Activated B cell treated with CpG ODN at 0.5 μM for 24 hours (primary cell): Measurements from ENCODE around the gene MAP3K14. TPM values are rescaled to one million over a fixed set of nuclear protein-coding genes. Genes with fewer than 3 reads are reported as not detected.
A peak's percentile ranks its signal among the peaks of the same experiment; 100 is the strongest.

Experiments
- ATAC-seq: fragments of 200-7000 bp; cut with Tn5 transposase; one replicate; pipeline ENCODE4 v1.10.0; 2021; ENCODE audit warnings: low read depth, mild to moderate bottlenecking, moderate library complexity
- CTCF ChIA-PET: fragments of 350-600 bp; sonication (Branson Sonifier 250); formaldehyde crosslinking; loops from one replicate; lab custom pipeline; 2021; ENCODE audit warnings: antibody characterized with exemption; lab: Charles Lee
- POLR2A ChIA-PET: fragments of 350-600 bp; sonication (Branson Sonifier 250); formaldehyde crosslinking; loops from one replicate; lab custom pipeline; 2021; ENCODE audit warnings: antibody characterized with exemption; lab: Charles Lee
- DNase-seq: peaks from one replicate; pipeline ENCODE4 v3.0.0; 2022
- H3K27ac Mint-ChIP-seq: one replicate; pipeline ENCODE4 v1.8.0; 2020; ENCODE audit warnings: mixed read lengths
- H3K27me3 Mint-ChIP-seq: one replicate; pipeline ENCODE4 v1.8.0; 2021; ENCODE audit warnings: mixed read lengths
- H3K36me3 Mint-ChIP-seq: one replicate; pipeline ENCODE4 v1.8.0; 2021; ENCODE audit warnings: low read depth, mixed read lengths
- H3K4me1 Mint-ChIP-seq: one replicate; pipeline ENCODE4 v1.8.0; 2021; ENCODE audit warnings: mixed read lengths
- H3K4me3 Mint-ChIP-seq: one replicate; pipeline ENCODE4 v1.8.0; 2020; ENCODE audit warnings: mild to moderate bottlenecking, mixed read lengths
- H3K9me3 Mint-ChIP-seq: one replicate; pipeline ENCODE4 v1.8.0; 2020; ENCODE audit warnings: mixed read lengths
- intact Hi-C: fragments of 100-400 bp; cut with micrococcal nuclease; formaldehyde crosslinking; loops from one replicate; pipeline ENCODE4 v1.15.1; 2024
- total RNA-seq: library from RNA; stranded (reverse); gene quantifications from 2 replicates; pipeline ENCODE4 v1.2.3, GENCODE V29; 2022
- TF ChIP-seq, protein P1 (sequence below): fragments of 200-600 bp; IDR thresholded peaks from one replicate; pipeline ENCODE4 v1.8.0; 2022; ENCODE audit warnings: antibody characterized with exemption, mild to moderate bottlenecking

The MAP3K14 gene
- total RNA-seq, 1 donor from 2014 or later: 88.6 TPM

DNA sequence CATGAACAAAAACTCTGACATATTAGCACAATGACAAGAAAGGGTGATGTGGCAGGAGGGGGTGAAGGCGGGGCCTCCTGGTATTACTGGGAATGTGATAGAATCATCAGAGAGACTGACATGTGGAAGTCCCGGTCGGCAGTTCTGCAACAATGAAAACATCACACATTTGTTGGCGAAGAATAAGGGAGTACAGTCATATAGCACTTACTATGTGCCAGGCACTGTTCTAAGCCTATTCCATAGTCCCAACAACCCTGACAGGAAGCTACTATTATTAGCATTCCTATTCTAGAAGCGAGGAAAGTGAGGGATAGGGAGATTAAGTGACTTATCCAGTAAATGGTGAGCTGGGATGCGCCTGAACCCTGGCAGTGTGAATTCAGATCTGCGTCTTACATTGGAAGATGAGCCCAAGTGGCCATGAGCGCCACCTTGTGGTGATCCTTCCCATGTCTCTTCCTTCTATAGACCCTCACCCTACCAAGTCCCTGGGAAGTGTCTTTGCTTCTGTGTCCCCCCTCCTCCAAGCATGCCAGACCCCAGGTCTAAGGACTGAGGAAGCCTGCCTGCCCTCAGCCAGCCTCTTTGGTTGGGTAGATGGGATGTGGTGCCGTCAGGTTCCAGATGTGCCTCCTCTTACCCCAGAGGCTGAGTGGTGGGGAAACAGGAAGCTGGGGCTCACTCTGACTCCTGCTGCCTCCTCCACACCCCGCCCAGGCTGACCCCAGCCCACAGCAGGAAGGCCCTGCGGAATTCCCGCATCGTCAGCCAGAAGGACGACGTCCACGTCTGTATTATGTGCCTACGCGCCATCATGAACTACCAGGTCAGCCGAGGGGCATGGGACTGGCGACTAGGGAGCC, 81.2 kb downstream of the MAP3K14 start:
- intact Hi-C loops: loop anchor here (1.0 kb wide), 5 partner anchors 9 to 150 kb away; partner anchors contain the start of gene ACBD4
- POLR2A ChIA-PET: interaction anchor here (0.6 to 12.5 kb wide), 6 partner anchors 12 to 88 kb away, joined by 3 to 378 read pairs (median 5); partner anchors contain the start of genes FMNL1, HEXIM1 and MAP3K14
- CTCF ChIA-PET: interaction anchor here (0.6 to 4.7 kb wide), 15 partner anchors 10 to 158 kb away, joined by 3 to 203 read pairs (median 4); partner anchors contain the start of genes ACBD4, FMNL1 and MAP3K14
- ATAC-seq (peak; percentile 67), DNase-seq (peak; percentile 64)
- peak overlapping the region; percentile 15 for H3K27ac Mint-ChIP-seq
- no peaks in the 10 kb centered on the region for H3K27me3 Mint-ChIP-seq
- peaks cover 50% of the 10 kb centered on the region for H3K4me1 Mint-ChIP-seq
- H3K4me3 Mint-ChIP-seq: no peak overlapping the region
- peaks cover 83% of the 10 kb centered on the region for H3K36me3 Mint-ChIP-seq
- no peaks in the 10 kb centered on the region for H3K9me3 Mint-ChIP-seq
- TF ChIP-seq, protein P1, sequence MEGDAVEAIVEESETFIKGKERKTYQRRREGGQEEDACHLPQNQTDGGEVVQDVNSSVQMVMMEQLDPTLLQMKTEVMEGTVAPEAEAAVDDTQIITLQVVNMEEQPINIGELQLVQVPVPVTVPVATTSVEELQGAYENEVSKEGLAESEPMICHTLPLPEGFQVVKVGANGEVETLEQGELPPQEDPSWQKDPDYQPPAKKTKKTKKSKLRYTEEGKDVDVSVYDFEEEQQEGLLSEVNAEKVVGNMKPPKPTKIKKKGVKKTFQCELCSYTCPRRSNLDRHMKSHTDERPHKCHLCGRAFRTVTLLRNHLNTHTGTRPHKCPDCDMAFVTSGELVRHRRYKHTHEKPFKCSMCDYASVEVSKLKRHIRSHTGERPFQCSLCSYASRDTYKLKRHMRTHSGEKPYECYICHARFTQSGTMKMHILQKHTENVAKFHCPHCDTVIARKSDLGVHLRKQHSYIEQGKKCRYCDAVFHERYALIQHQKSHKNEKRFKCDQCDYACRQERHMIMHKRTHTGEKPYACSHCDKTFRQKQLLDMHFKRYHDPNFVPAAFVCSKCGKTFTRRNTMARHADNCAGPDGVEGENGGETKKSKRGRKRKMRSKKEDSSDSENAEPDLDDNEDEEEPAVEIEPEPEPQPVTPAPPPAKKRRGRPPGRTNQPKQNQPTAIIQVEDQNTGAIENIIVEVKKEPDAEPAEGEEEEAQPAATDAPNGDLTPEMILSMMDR: peak; percentile 70

DNA sequence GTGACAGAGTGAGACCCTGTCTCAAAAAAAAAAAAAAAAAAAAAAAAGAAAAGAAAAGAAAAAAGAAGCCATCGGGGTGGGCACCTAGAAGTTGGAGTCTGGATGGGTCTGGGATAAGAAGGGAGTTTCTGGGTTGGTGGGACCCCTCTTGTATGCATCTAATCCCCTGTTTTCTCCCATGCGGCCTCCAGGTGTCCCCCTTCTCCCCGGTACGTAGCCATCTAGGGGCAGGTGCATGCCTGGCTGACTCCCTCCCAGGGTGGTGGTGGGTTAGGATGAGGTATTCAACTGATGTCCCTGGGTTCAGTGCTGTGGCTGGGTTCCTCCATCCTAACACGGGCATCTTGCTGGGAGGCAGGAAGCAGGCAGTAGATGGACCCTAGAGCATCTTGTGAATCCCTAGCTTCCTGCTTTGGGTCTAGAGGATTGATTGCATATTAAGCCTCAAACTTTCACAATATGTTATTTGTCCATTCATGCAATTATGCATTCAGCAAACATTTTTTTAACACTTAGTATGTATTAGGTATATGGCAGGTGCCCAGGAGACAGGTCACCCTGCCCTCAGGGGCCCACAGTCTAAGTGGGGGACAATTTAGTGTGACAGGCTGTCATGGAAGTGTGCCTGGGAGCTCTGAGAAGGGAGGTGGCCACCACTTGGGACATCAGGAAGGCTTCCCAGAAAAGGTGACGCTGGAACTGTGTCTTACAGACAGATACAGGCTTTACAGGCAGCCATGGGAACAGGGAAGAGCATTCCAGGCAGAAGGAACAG, 82.0 kb downstream of the MAP3K14 start:
- ChIA-PET POLR2A (interaction anchor here (1.0 to 12.5 kb wide), 5 partner anchors 13 to 86 kb away, joined by 4 to 378 read pairs (median 6); partner anchors contain the start of genes FMNL1, HEXIM1 and MAP3K14), CTCF (interaction anchor here (0.6 to 4.7 kb wide), 13 partner anchors 11 to 155 kb away, joined by 3 to 203 read pairs (median 7); partner anchors contain the start of genes ACBD4, FMNL1 and MAP3K14)
- TF ChIP-seq, protein P1: no peak
- no peak for DNase-seq
- intact Hi-C loops: loop anchor here (1.0 kb wide), 5 partner anchors 9 to 150 kb away; partner anchors contain the start of gene ACBD4
- Mint-ChIP-seq H3K27ac (peak overlapping the region; percentile 15), H3K4me3 (no peak overlapping the region), H3K36me3 (peaks cover 79% of the 10 kb centered on the region), H3K27me3 (no peaks in the 10 kb centered on the region), H3K4me1 (peaks cover 58% of the 10 kb centered on the region), H3K9me3 (no peaks in the 10 kb centered on the region)
- peak; percentile 57 for ATAC-seq

- TF ChIP-seq, protein P1: no peak
- H3K4me3 Mint-ChIP-seq: no peak overlapping the region
- intact Hi-C loops: no loop called here
- ChIA-PET POLR2A (interaction anchor here (3.1 to 12.5 kb wide), 2 partner anchors 12 to 15 kb away, joined by 16 to 378 read pairs; partner anchors contain the start of gene FMNL1), CTCF (interaction anchor here (1.7 to 6.9 kb wide), 4 partner anchors 13 to 98 kb away, joined by 4 to 174 read pairs (median 8); partner anchors contain the start of genes ACBD4, FMNL1 and MAP3K14)
- peaks cover 65% of the 10 kb centered on the region for H3K36me3 Mint-ChIP-seq
- H3K9me3 Mint-ChIP-seq: no peaks in the 10 kb centered on the region
- ATAC-seq: no peak
- DNase-seq: no peak
- peaks cover 71% of the 10 kb centered on the region for H3K4me1 Mint-ChIP-seq
- H3K27ac Mint-ChIP-seq: peak overlapping the region; percentile 99
- no peaks in the 10 kb centered on the region for H3K27me3 Mint-ChIP-seq
Observed at GRCh38 chr17:45233423-45233924, 83.3 kb downstream of the MAP3K14 start.

DNA sequence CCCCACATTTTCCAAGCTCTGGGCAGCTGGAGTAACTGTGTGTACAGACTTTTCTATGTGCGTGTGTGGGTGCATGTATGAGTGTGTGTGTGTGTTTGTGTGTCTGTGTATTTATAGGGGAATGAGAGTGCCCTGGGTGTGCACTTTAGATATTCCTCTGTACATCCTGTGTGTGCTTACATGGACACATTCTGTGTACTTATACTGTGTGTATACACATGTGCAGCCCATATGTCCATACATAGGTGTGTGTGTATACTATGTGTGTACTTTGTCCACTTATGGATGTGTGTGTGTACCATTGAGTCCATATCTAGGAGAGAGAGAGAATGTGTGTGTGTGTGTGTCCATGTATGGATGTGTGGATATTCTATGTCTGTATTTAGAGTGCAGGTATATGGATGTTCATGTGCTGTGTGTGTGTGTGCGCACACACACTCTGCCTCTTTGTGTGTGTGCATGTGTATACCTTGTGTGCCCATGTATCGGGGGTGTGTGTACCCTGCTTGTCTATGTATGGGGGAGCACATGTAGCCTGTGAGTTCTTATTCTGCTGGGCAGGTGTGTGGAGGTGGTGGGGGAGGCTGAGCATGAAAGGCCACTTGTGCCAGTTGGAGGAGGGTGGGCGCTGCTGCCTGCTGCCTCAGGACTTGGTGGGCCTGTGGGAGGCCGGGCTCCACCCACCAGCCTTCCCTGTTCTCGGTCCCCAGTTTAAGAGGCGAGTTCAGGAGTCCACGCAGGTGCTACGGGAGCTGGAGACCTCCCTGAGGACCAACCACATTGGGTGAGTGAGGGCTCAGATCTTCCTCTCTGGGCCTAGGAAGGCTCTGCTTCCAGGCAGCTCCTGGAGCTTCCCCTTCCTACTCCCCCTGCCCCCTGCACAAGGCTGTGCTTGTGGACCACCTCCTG, 84.1 kb downstream of the MAP3K14 start:
- ChIA-PET CTCF (interaction anchor here (1.2 to 6.9 kb wide), 6 partner anchors 12 to 152 kb away, joined by 3 to 174 read pairs (median 7); partner anchors contain the start of genes ACBD4, FMNL1, HEXIM1 and MAP3K14), POLR2A (interaction anchor here (1.5 to 12.5 kb wide), 5 partner anchors 11 to 98 kb away, joined by 4 to 378 read pairs (median 14); partner anchors contain the start of genes ACBD4, FMNL1, HEXIM1 and MAP3K14)
- DNase-seq (no peak), ATAC-seq (no peak)
- Mint-ChIP-seq H3K27ac (peak overlapping the region; percentile 99), H3K9me3 (no peaks in the 10 kb centered on the region), H3K27me3 (no peaks in the 10 kb centered on the region), H3K36me3 (peaks cover 58% of the 10 kb centered on the region), H3K4me1 (peaks cover 78% of the 10 kb centered on the region), H3K4me3 (no peak overlapping the region)
- TF ChIP-seq, protein P1: no peak
- intact Hi-C loops: no loop called here
